ENCODE measurements around the gene FAM111B. TPM values are rescaled to one million over a fixed set of nuclear protein-coding genes. Genes with fewer than 3 reads are reported as not detected.

Gene FAM111B
- total and polyA plus RNA-seq, 2 of the 4 experiments (the other 2 are of a cell fraction) = 3.2 to 9.3 TPM

DNA sequence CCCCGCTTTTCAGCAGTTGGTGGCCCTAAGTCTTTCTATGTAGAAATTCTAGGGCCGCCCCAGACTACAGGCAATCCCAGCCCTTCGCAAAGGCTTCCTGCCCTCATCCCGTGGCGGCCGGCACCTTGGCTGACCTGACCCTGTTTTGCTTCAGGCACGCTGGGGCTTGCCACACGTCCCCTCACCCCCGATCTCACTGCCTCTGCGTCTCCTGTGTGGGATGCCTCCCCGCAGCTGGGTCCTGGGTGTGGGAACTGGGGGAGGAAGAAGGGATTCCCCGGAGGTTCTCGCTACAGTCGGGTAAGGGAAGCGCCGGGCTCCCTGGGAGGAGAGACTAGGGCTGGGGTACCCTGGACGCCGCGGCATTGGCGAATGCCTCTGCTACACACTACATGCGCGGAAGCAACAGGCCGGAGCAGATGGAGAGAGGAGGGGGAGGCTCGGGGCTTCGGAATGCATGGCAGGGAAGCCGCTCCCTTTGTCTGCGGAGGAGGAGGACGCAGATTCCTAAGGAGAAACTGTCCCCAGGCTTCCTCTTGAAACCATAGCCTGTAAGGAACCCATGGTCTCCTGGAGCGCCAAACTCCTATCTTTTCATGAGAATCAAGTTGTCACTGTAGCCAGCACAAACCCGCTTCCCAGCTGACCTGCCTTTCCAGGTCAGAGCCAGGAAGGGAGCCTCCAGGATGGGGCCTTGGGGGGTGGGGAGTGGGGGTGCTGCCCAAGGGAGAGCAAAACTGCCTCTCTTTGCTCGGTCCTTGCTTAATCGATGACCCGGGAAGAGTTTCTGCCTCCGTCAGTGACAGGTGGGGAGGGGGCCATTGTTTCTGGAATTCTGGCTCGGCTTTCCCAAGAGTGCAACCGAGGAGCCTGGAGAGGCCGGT is 66.3 kb downstream of the FAM111B start:
- TF ChIP-seq POLR2A (IDR thresholded peaks at IDR 0.05; ENCODE audit: low read depth, low read length) (no peak), RAD21 (IDR thresholded peaks at IDR 0.05; ENCODE audit: low read length) (no peak), MAZ (IDR thresholded peaks at IDR 0.05; ENCODE audit: borderline replicate concordance, low read depth, low read length) (no peak), FOS (IDR thresholded peaks at IDR 0.05; ENCODE audit: low read depth, low read length) (no peak), MAFK (IDR thresholded peaks at IDR 0.05; ENCODE audit: low read depth, low read length) (no peak)
- TF ChIP-seq, protein P1, sequence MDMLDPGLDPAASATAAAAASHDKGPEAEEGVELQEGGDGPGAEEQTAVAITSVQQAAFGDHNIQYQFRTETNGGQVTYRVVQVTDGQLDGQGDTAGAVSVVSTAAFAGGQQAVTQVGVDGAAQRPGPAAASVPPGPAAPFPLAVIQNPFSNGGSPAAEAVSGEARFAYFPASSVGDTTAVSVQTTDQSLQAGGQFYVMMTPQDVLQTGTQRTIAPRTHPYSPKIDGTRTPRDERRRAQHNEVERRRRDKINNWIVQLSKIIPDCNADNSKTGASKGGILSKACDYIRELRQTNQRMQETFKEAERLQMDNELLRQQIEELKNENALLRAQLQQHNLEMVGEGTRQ (IDR thresholded peaks at IDR 0.05; ENCODE audit: low read depth, low read length) = no peak
- TF ChIP-seq, protein P2, sequence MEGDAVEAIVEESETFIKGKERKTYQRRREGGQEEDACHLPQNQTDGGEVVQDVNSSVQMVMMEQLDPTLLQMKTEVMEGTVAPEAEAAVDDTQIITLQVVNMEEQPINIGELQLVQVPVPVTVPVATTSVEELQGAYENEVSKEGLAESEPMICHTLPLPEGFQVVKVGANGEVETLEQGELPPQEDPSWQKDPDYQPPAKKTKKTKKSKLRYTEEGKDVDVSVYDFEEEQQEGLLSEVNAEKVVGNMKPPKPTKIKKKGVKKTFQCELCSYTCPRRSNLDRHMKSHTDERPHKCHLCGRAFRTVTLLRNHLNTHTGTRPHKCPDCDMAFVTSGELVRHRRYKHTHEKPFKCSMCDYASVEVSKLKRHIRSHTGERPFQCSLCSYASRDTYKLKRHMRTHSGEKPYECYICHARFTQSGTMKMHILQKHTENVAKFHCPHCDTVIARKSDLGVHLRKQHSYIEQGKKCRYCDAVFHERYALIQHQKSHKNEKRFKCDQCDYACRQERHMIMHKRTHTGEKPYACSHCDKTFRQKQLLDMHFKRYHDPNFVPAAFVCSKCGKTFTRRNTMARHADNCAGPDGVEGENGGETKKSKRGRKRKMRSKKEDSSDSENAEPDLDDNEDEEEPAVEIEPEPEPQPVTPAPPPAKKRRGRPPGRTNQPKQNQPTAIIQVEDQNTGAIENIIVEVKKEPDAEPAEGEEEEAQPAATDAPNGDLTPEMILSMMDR (conservative IDR thresholded peaks at IDR 0.05; ENCODE audit: low read depth, low read length) = no peak
- 0% methylated on average over 5 of the region's 37 CpGs; no CpG with 5 or more reads in 1 of the 2 experiments for WGBS, 2 experiments (ENCODE audit: extremely low coverage in 2 of 2, insufficient read length in 1 of 2)
- intact Hi-C loops (cut with micrococcal nuclease) (loop anchor here (2.0 to 5.0 kb wide), 3 partner anchors 13 to 509 kb away; no protein-coding TSS in a partner anchor), in situ Hi-C loops (cut with MboI; ENCODE audit: low sequenced_read_pairs) (no loop called here), dilution Hi-C loops (cut with HindIII; ENCODE audit: low sequenced_read_pairs, unreplicated experiment) (no loop called here)
- Histone ChIP-seq H3K4ac (ENCODE audit: low read depth, low read length) (peak overlapping the region; percentile 78), H3K79me1 (ENCODE audit: low read depth in 1 of 2, low read length in 2 of 2) (peaks cover 0 to 16% of the 10 kb centered on the region in 2 experiments; a peak in 2 of 4 replicates), H3K27ac (ENCODE audit: insufficient read depth, low read length) (peak overlapping the region; percentile 61), H3K9ac (ENCODE audit: low read depth, low read length) (peak overlapping the region; percentile 68), H3K9me1 (ENCODE audit: insufficient read depth, low read length) (peaks cover 7% of the 10 kb centered on the region; the same call in 1 of the 2 replicates), H2BK15ac (ENCODE audit: low read depth, low read length) (peak overlapping the region; percentile 80; the same call in 1 of the 3 replicates), H3K23ac (ENCODE audit: low read depth, low read length) (peak overlapping the region; percentile 66; the same call in 1 of the 2 replicates), H3K4me3 (ENCODE audit: insufficient read depth, low read depth, low read length) (peak overlapping the region; percentile 54), H3K14ac (replicated peaks; ENCODE audit: low read depth, low read length) (peak overlapping the region; percentile 86), H2BK20ac (ENCODE audit: low read depth, low read length) (no peak overlapping the region), H3K4me2 (ENCODE audit: low read depth, low read length) (peak overlapping the region; percentile 90), H3K4me1 (ENCODE audit: control insufficient read depth, insufficient read depth, low read length) (peaks cover 11% of the 10 kb centered on the region), H3K56ac (ENCODE audit: extremely low read depth, insufficient read depth, low read length) (peak overlapping the region; percentile 60), H2BK120ac (ENCODE audit: low read depth, low read length) (peak overlapping the region; percentile 63), H3K9me3 (ENCODE audit: control insufficient read depth, insufficient read depth, low read length) (no peaks in the 10 kb centered on the region), H2AFZ (replicated peaks; ENCODE audit: low read length, poor library complexity) (peak overlapping the region; percentile 92), H3K36me3 (ENCODE audit: control insufficient read depth, insufficient read depth, low read length) (0 out of 2 replicates have a peak, but pooled peaks cover 2% of the 10 kb centered on the region), H4K8ac (ENCODE audit: low read depth in 2 of 2, low read length in 2 of 2) (peak overlapping the region; percentile 80), H4K5ac (ENCODE audit: low read depth, low read length) (peak overlapping the region; percentile 19; the same call in 1 of the 2 replicates), H3K27me3 (ENCODE audit: control insufficient read depth, insufficient read depth, low read length) (no peaks in the 10 kb centered on the region), H3K18ac (ENCODE audit: low read depth, low read length) (peak overlapping the region; percentile 61), H2BK5ac (ENCODE audit: low read depth, low read length, poor library complexity, severe bottlenecking) (peak overlapping the region; percentile 48), H4K20me1 (ENCODE audit: insufficient read depth, low read length) (peaks cover 5% of the 10 kb centered on the region; the same call in 1 of the 2 replicates), H2AK9ac (replicated peaks; ENCODE audit: low read depth, low read length, poor library complexity) (peak overlapping the region; percentile 85), H2AK5ac (ENCODE audit: low read depth, low read length) (peak overlapping the region; percentile 78), H4K91ac (ENCODE audit: insufficient read depth, low read depth, low read length) (peak overlapping the region; percentile 86)
- CTCF ChIA-PET = interaction anchor here (0.6 to 2.3 kb wide), 4 partner anchors 15 to 1718 kb away, joined by 3 to 12 read pairs (median 3); no protein-coding TSS in a partner anchor
- DNase-seq = peak; percentile 30
- ATAC-seq (ENCODE audit: low read depth) = peak; percentile 19
- POLR2A ChIA-PET (ENCODE audit: unreplicated experiment) = no interaction called here
- no TSS peak for BruUV-seq (replicated peaks)
